Ovary (tissue), 9 donors: ENCODE data around the gene ERF. TPM values are rescaled to one million over a fixed set of nuclear protein-coding genes. Genes with fewer than 3 reads are reported as not detected.
A peak's percentile ranks its signal among the peaks of the same experiment; 100 is the strongest.
"Not testable (repeated sequence)": the region's sequence is repeated elsewhere in the genome, so short reads cannot be mapped to it uniquely, and the experiment has no call there.

Experiments used
- DNase-seq, 5 donors: peaks; one replicate each; pipeline ENCODE4 v3.0.0-alpha.2; 2019 to 2020
- H3K27ac ChIP-seq, 2 donors: fragments of 200-600 bp; one replicate each; pipeline versions ENCODE4 v1.5.1 to v1.8.0; 2019 to 2022
- H3K27me3 ChIP-seq: fragments of 200-600 bp; one replicate; pipeline ENCODE4 v1.8.0; 2022
- H3K36me3 ChIP-seq: fragments of 200-600 bp; sonication (generic); one replicate; pipeline ENCODE4 v1.5.1; 2019
- H3K4me1 ChIP-seq: one replicate; pipeline ENCODE4 v1.8.1; 2013; ENCODE audit warnings: mild to moderate bottlenecking, moderate library complexity; ENCODE audit not compliant: insufficient read depth
- H3K4me3 ChIP-seq: fragments of 200-600 bp; sonication (generic); one replicate; pipeline ENCODE4 v1.5.1; 2017
- H3K9me3 ChIP-seq, 2 donors: fragments of 200-600 bp in 1 of 2; sonication (generic) in 1 of 2; one replicate each; pipeline versions ENCODE4 v1.5.1 to v1.8.1; 2013 to 2019; ENCODE audit warnings: mild to moderate bottlenecking in 1 of 2, moderate library complexity in 1 of 2
- EP300 ChIP-seq: sonication (generic); formaldehyde crosslinking; IDR thresholded peaks from one replicate; pipeline ENCODE4 v1.6.1; 2017; ENCODE audit warnings: antibody characterized with exemption
- POLR2A ChIP-seq: fragments of 450-650 bp; IDR thresholded peaks from one replicate; pipeline ENCODE4 v1.6.1; 2017; ENCODE audit warnings: antibody characterized with exemption, mild to moderate bottlenecking, moderate library complexity
- WGBS, 3 donors: extraction: QIAGEN DNeasy Blood & Tissue Kit in 1 of 3; methylation state at CpG; one replicate each; pipeline versions ENCODE4 v1.1.5 to v1.1.7; 2013 to 2017; 5-methylcytosine and 5-hydroxymethylcytosine counted together
- intact Hi-C, 4 donors: fragments of 100-400 bp; cut with DNase I; formaldehyde crosslinking; loops; one replicate each; pipeline versions ENCODE4 v1.11.0 to v1.15.1; 2022 to 2023
- polyA plus RNA-seq, 2 donors: library from polyadenylated mRNA; stranded (reverse); fragments of 200-250 nt in 1 of 2; fragments of 350-450 nt in 1 of 2; fragmentation: Illumina TruSeq in 1 of 2; extraction: RNeasy Lipid Tissue Mini Kit (QIAGEN cat#74804) in 1 of 2; gene quantifications; one replicate each; pipeline ENCODE4 v1.2.3, GENCODE V29; 2013 to 2014
- total RNA-seq, 7 donors: library from RNA; depleted of rRNA in 2 of 7; stranded (reverse); fragments of >200 nt in 2 of 7; fragmentation: NEBNext Ultra II Directional in 3 of 7; extraction: Animal tissue kit (Norgen Biotek cat#: 25700) in 3 of 7; gene quantifications; one replicate each; pipeline versions ENCODE4 v1.1.0 to v1.2.4, GENCODE V29; 2016 to 2023
- TF ChIP-seq, protein P1 (sequence below), 3 donors: fragments of 450-650 bp in 2 of 3; fragments of 200-600 bp in 1 of 3; IDR thresholded peaks; one replicate each; pipeline versions ENCODE4 v1.5.1 to v1.8.0; 2016 to 2022; ENCODE audit warnings: antibody characterized with exemption in 3 of 3, mild to moderate bottlenecking in 1 of 3
- donor health status: DM: no; HTN: no; CAD: no; lungs with moderate emphysema.
- donor health status: DM: no; HTN: no; CAD: no.
- donor health status: Bipolar disorder and iron deficiency.
- donor health status: DM: yes; HTN: yes; CAD: no.
- donor health status: DM: no; HTN: no; CAD: no.
- donor health status: DM: yes; HTN: yes; CAD: no.

ERF gene
- total and polyA plus RNA-seq, 9 donors, result 23.1 to 110 (median 57.7) TPM

- DNase-seq, result peak; percentile 99 to 100 (median 100)
- no peak for TF ChIP-seq EP300
- no peak for TF ChIP-seq POLR2A
- TF ChIP-seq, protein P1, sequence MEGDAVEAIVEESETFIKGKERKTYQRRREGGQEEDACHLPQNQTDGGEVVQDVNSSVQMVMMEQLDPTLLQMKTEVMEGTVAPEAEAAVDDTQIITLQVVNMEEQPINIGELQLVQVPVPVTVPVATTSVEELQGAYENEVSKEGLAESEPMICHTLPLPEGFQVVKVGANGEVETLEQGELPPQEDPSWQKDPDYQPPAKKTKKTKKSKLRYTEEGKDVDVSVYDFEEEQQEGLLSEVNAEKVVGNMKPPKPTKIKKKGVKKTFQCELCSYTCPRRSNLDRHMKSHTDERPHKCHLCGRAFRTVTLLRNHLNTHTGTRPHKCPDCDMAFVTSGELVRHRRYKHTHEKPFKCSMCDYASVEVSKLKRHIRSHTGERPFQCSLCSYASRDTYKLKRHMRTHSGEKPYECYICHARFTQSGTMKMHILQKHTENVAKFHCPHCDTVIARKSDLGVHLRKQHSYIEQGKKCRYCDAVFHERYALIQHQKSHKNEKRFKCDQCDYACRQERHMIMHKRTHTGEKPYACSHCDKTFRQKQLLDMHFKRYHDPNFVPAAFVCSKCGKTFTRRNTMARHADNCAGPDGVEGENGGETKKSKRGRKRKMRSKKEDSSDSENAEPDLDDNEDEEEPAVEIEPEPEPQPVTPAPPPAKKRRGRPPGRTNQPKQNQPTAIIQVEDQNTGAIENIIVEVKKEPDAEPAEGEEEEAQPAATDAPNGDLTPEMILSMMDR (IDR thresholded peaks at IDR 0.05), result no peak
- 0 to 1% (median 1%) methylated on average over 48 to 52 of the region's 52 CpGs for WGBS, 3 donors
Measured at GRCh38 chr19:42268704-42269477, 14.0 kb upstream of the ERF start, which contains the start of gene CIC. Gene CIC (plus strand): TSS chr19:42269252. CDS start chr19:42271784, 2,532 bp downstream.

GRCh38 chr19:42268142-42268703 is 13.3 kb upstream of the ERF start:
- DNase-seq, result peak; percentile 97 to 99 (median 98)
- peaks cover 6% of the 10 kb centered on the region for H3K4me1 ChIP-seq
- H3K36me3 ChIP-seq, result no peaks in the 10 kb centered on the region
- WGBS, 3 donors, result 0 to 1% (median 1%) methylated on average over 45 to 46 of the region's 46 CpGs
- TF ChIP-seq EP300, result peak; percentile 51
- peak; percentile 89 for TF ChIP-seq POLR2A
- TF ChIP-seq, protein P1 (IDR thresholded peaks at IDR 0.05), result peak in 1 of 3 donors; percentile 4
- no peaks in the 10 kb centered on the region for H3K9me3 ChIP-seq
- intact Hi-C loops, result loop anchor here in 1 of 4 donors (2.0 kb wide), 1 partner anchor 13 kb away; the partner anchor contains the start of gene ERF
- H3K4me3 ChIP-seq, result peak overlapping the region; percentile 89
- no peaks in the 10 kb centered on the region for H3K27me3 ChIP-seq
- H3K27ac ChIP-seq, result peak overlapping the region; percentile 94 to 100

More at GRCh38 chr19:42268704-42269477, 14.0 kb upstream of the ERF start, which contains the start of gene CIC:
- H3K9me3 ChIP-seq, result no peaks in the 10 kb centered on the region
- intact Hi-C loops, result loop anchor here in 1 of 4 donors (2.0 kb wide), 1 partner anchor 14 kb away; the partner anchor contains the start of gene ERF
- peak within 1 kb of the TSS; percentile 94 to 100 for H3K27ac ChIP-seq
- H3K27me3 ChIP-seq, result no peaks in the 10 kb centered on the region
- peak within 1 kb of the TSS; percentile 89 for H3K4me3 ChIP-seq
- H3K4me1 ChIP-seq, result peaks cover 6% of the 10 kb centered on the region
- no peaks in the 10 kb centered on the region for H3K36me3 ChIP-seq

DNA sequence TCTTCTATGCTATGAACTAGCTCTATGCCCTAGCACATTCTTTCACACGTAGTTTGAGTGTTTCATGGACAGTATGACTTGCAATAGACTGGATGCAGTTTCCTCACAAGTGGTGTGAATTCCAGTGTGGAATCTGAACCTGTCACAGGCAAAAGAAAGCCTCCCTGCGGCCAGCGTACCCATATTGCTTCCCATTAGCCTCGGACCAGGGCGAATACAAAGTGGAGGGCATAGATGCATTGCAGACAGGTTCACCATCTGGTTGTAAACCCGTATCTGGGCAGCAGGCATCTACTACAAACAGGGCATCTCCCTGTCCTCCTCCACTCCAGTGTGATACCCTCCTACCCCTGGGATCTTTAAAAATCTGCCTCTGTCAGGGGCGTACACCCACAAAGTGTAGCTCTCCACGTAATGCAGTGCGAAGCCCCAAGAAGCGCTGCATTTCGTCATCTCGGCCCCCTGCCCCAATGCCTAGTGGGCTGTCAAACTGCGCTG is 12.8 kb upstream of the ERF start:
- Histone ChIP-seq H3K36me3 (no peaks in the 10 kb centered on the region), H3K27ac (peak overlapping the region; percentile 94 to 100), H3K9me3 (no peaks in the 10 kb centered on the region), H3K27me3 (no peaks in the 10 kb centered on the region), H3K4me1 (peaks cover 6% of the 10 kb centered on the region), H3K4me3 (peak overlapping the region; percentile 38)
- no peak for DNase-seq
- WGBS, 3 donors, result 1 to 5% (median 4%) methylated on average over 13 of the region's 13 CpGs
- TF ChIP-seq EP300 (no peak), POLR2A (no peak)
- TF ChIP-seq, protein P1 (IDR thresholded peaks at IDR 0.05), result no peak
- intact Hi-C loops, result loop anchor here in 1 of 4 donors (2.0 kb wide), 1 partner anchor 13 kb away; the partner anchor contains the start of gene ERF

DNA sequence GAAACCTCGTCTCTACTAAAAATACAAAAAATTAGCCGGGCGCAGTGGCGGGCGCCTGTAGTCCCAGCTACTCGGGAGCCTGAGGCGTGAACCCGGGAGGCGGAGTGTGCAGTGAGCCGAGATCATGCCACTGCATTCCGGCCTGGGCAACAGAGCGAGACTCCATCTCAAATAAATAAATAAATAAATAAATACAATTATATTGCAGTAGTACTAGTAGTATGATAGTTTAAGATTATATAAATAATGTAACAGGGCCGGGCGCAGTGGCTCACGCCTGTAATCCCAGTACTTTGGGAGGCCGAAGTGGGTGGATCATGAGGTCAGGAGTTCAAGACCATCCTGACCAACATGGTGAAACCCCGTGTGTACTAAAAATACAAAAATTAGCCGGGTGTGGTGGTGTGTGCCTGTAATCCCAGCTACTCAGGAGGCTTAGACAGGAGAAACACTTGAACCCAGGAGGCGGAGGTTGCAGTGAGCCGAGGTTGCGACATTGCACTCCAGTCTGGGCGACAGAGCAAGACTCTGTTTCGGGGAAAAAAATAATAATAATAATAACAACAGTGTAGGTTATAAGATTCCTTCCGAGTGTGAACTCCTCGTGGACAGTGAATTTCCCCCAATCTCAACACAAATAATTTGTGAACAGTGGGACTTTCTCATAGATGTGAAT is 12.1 kb upstream of the ERF start:
- H3K4me3 ChIP-seq, H3K36me3 ChIP-seq, H3K27me3 ChIP-seq, intact Hi-C loops, H3K4me1 ChIP-seq, H3K9me3 ChIP-seq: not testable (repeated sequence)
- peak in 4 of 5 donors; percentile 12 to 38 (median 34) for DNase-seq
- peak overlapping the region in 1 of 2 donors; percentile 100 for H3K27ac ChIP-seq
- WGBS, 3 donors, result 84 to 88% (median 88%) methylated on average over 25 of the region's 25 CpGs

DNA sequence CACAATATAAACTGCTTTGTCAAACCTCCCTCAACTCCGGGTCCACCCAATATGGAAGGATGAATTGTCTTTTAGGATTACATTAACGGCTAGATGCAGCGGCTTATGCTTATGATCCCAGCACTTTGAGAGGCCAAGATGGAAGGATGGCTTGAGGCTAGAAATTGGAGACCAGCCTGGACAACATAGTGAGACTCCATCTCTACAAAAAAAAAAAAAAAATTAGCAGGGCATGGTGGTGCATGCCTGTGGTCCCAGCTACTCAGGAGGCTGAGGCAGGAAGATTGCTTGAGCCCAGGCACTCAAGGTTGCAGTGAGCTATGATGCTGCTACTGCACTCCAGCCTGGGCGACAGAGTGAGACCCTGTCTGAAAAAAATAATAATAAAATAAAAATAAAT is 11.2 kb upstream of the ERF start:
- H3K4me1 ChIP-seq, H3K36me3 ChIP-seq, intact Hi-C loops, DNase-seq, H3K9me3 ChIP-seq, H3K27me3 ChIP-seq, H3K4me3 ChIP-seq, H3K27ac ChIP-seq: not testable (repeated sequence)
- 87 to 92% (median 88%) methylated on average over 4 of the region's 4 CpGs for WGBS, 3 donors
